ENCODE data around the gene ITGA8.
"Not testable (repeated sequence)": the region's sequence is repeated elsewhere in the genome, so short reads cannot be mapped to it uniquely, and the experiment has no call there.

The ITGA8 gene

GRCh38 chr10:15719899-15720634 is at the start of gene ITGA8:
Gene ITGA8, minus strand, starts transcription at chr10:15719922. Its CDS starts 151 bp downstream, at chr10:15719771.
- no peak for DNase-seq

- no peak for DNase-seq
Observed at GRCh38 chr10:15764892-15765454, 45.3 kb upstream of the ITGA8 start.

GRCh38 chr10:15763006-15763405 is 43.3 kb upstream of the ITGA8 start:
- no peak for DNase-seq

- DNase-seq = not testable (repeated sequence)
Observed at GRCh38 chr10:15762239-15762638, 42.5 kb upstream of the ITGA8 start.

- DNase-seq = not testable (repeated sequence)
Observed at GRCh38 chr10:15761224-15761623, 41.5 kb upstream of the ITGA8 start.

GRCh38 chr10:15760681-15761080 is 41.0 kb upstream of the ITGA8 start:
- no peak for DNase-seq

- DNase-seq = no peak
Observed at GRCh38 chr10:15759265-15759664, 39.5 kb upstream of the ITGA8 start.

GRCh38 chr10:15758618-15759017 is 38.9 kb upstream of the ITGA8 start:
- no peak for DNase-seq

GRCh38 chr10:15754937-15755336 is 35.2 kb upstream of the ITGA8 start:
- no peak for DNase-seq

GRCh38 chr10:15751046-15751445 is 31.3 kb upstream of the ITGA8 start:
- DNase-seq = no peak

GRCh38 chr10:15748126-15748525 is 28.4 kb upstream of the ITGA8 start:
- no peak for DNase-seq

GRCh38 chr10:15747632-15748031 is 27.9 kb upstream of the ITGA8 start:
- no peak for DNase-seq

GRCh38 chr10:15745751-15746150 is 26.0 kb upstream of the ITGA8 start:
- no peak for DNase-seq

GRCh38 chr10:15744217-15744865 is 24.6 kb upstream of the ITGA8 start:
- peak; percentile 1 for DNase-seq

GRCh38 chr10:15743443-15743842 is 23.7 kb upstream of the ITGA8 start:
- no peak for DNase-seq

GRCh38 chr10:15742836-15743235 is 23.1 kb upstream of the ITGA8 start:
- DNase-seq = no peak

GRCh38 chr10:15742102-15742501 is 22.4 kb upstream of the ITGA8 start:
- no peak for DNase-seq

- no peak for DNase-seq
Observed at GRCh38 chr10:15741581-15741980, 21.9 kb upstream of the ITGA8 start.

GRCh38 chr10:15740261-15740660 is 20.5 kb upstream of the ITGA8 start:
- no peak for DNase-seq

GRCh38 chr10:15739254-15739970 is 19.7 kb upstream of the ITGA8 start:
- no peak for DNase-seq

GRCh38 chr10:15738270-15738925 is 18.7 kb upstream of the ITGA8 start:
- DNase-seq = no peak

GRCh38 chr10:15737656-15738055 is 17.9 kb upstream of the ITGA8 start:
- DNase-seq = no peak

GRCh38 chr10:15735763-15736162 is 16.0 kb upstream of the ITGA8 start:
- no peak for DNase-seq
